Brain microvascular endothelial cell (primary cell): ENCODE measurements around the gene EMC6.

ENCODE experiments used
- DNase-seq: peaks from one replicate; pipeline ENCODE4 v3.0.0-alpha.2; 2020
- H3K27ac ChIP-seq: fragments of 250-450 bp; sonication (Bioruptor Pico); 2 replicates; pipeline ENCODE4 v1.5.1; 2020; ENCODE audit warnings: mild to moderate bottlenecking, moderate library complexity
- H3K27me3 ChIP-seq: fragments of 250-450 bp; sonication (Bioruptor Pico); replicated peaks from 2 replicates; pipeline ENCODE4 v1.5.1; 2020; ENCODE audit warnings: mild to moderate bottlenecking
- H3K36me3 ChIP-seq: fragments of 250-450 bp; sonication (Bioruptor Pico); replicated peaks from 2 replicates; pipeline ENCODE4 v1.5.1; 2020; ENCODE audit warnings: mild to moderate bottlenecking
- H3K4me3 ChIP-seq: 2 replicates; pipeline ENCODE4 v1.5.1; 2011; ENCODE audit warnings: low read depth, mild to moderate bottlenecking, control low read depth, low read length, moderate library complexity
- in situ Hi-C: cut with HindIII; loops from 2 replicates; pipeline ENCODE4 v1.10.0; 2017; ENCODE audit warnings: low sequenced_read_pairs, low pct_ligation_motif_present
- TF ChIP-seq, protein P1 (sequence below): IDR thresholded peaks from 2 replicates; pipeline ENCODE4 v1.5.1; 2011; ENCODE audit warnings: low read depth, mild to moderate bottlenecking, moderate library complexity, low read length, control low read depth, inconsistent platforms; ENCODE audit errors: missing control alignments

Gene EMC6

DNA sequence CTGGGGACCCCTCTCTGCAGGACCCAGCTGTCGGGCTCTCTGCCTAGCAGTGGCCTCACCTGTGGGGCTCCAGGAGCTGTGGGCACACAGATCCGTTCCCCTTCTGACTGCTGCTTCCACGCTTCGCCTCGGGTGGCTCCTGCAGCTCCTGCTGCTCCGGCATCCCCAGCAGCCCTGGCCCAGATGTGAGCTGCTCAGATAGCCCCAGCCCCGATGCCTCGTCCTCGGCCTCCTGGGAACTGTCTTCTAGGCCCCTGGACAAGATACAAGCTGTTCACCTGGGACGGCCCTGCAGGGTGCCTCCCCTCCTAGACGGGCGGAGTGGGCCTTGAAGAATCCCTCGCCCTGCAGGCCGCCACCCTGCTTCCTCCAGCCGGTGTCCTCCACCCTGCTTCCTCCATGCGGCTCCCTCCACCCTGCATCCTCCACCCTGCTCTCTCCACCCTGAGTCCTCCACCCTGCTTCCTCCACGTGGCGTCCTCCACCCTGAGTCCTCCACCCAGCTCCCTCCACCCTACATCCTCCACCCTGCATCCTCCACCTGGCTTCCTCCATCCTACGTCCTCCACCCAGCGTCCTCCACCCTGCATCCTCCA lies 11.0 kb downstream of the EMC6 start:
- no peaks in the 10 kb centered on the region for H3K27me3 ChIP-seq
- no peaks in the 10 kb centered on the region for H3K36me3 ChIP-seq
- H3K4me3 ChIP-seq: no peak overlapping the region
- no peak for DNase-seq
- H3K27ac ChIP-seq: no peak overlapping the region
- in situ Hi-C loops: no loop called here
- TF ChIP-seq, protein P1, sequence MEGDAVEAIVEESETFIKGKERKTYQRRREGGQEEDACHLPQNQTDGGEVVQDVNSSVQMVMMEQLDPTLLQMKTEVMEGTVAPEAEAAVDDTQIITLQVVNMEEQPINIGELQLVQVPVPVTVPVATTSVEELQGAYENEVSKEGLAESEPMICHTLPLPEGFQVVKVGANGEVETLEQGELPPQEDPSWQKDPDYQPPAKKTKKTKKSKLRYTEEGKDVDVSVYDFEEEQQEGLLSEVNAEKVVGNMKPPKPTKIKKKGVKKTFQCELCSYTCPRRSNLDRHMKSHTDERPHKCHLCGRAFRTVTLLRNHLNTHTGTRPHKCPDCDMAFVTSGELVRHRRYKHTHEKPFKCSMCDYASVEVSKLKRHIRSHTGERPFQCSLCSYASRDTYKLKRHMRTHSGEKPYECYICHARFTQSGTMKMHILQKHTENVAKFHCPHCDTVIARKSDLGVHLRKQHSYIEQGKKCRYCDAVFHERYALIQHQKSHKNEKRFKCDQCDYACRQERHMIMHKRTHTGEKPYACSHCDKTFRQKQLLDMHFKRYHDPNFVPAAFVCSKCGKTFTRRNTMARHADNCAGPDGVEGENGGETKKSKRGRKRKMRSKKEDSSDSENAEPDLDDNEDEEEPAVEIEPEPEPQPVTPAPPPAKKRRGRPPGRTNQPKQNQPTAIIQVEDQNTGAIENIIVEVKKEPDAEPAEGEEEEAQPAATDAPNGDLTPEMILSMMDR: no peak

DNA sequence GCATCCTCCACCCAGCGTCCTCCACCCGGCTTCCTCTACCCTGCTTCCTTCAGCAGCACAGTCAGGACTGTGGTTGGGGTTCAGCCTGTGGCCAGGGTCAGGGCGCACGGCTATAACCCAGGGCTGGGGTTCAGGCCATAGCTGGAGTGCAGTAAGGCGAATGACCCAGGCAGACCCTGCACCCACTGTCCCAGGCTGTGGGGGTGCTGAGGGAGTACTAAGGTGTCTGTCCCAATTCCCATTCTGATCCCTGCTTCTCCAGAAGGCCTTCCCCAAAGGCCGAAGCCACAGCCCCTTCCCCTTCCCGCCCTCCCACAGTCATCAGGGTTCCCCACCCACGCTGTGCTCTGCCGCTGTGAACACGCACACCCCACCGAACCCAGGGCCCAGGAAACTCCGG lies 12.4 kb downstream of the EMC6 start:
- in situ Hi-C loops: no loop called here
- no peaks in the 10 kb centered on the region for H3K27me3 ChIP-seq
- no peak overlapping the region for H3K27ac ChIP-seq
- TF ChIP-seq, protein P1: no peak
- no peaks in the 10 kb centered on the region for H3K36me3 ChIP-seq
- no peak for DNase-seq
- H3K4me3 ChIP-seq: no peak overlapping the region

DNA sequence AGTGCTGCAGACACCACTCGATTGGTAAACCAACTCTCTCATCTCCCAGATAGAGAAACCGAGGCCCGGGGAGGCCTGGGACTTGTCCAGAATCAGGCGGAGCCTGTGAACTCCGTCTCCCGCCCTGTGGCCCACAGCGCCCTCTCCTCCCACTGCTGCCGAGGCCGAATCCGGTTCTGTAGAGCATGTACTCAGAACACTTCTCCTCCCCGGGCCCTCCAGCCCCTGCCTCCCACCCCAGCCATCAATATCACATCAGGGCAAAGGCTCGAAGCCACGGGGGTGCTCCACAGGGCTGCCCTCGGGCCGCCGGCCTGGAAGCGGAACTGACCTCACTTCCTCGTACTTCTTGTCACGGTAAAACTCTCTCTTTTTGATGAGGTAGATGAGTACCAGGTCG lies 13.0 kb downstream of the EMC6 start:
- in situ Hi-C loops: no loop called here
- DNase-seq: no peak
- H3K36me3 ChIP-seq: no peaks in the 10 kb centered on the region
- H3K4me3 ChIP-seq: no peak overlapping the region
- no peak overlapping the region for H3K27ac ChIP-seq
- TF ChIP-seq, protein P1: no peak
- H3K27me3 ChIP-seq: no peaks in the 10 kb centered on the region

DNA sequence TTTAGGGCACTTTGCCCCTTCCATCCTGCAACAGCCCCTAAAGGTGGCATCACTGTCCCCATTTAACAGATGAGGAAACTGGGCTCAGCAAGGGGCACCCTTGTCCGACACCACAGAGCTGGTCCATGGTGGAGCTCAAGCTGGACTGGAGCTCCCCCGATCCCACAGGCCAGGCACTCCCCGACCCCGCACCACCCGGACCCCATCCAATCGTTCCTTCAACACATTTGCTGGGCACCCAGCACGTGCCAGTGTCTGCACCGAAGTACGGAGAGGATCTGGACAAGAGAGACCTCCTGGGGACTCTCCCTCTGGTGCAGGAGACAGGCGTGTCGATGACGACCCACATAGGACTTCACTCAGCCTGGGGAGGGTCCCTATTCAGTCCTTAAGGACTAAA lies 13.4 kb downstream of the EMC6 start:
- in situ Hi-C loops: no loop called here
- Histone ChIP-seq H3K4me3 (no peak overlapping the region), H3K27ac (no peak overlapping the region), H3K27me3 (no peaks in the 10 kb centered on the region), H3K36me3 (no peaks in the 10 kb centered on the region)
- TF ChIP-seq, protein P1: no peak
- DNase-seq: no peak

DNA sequence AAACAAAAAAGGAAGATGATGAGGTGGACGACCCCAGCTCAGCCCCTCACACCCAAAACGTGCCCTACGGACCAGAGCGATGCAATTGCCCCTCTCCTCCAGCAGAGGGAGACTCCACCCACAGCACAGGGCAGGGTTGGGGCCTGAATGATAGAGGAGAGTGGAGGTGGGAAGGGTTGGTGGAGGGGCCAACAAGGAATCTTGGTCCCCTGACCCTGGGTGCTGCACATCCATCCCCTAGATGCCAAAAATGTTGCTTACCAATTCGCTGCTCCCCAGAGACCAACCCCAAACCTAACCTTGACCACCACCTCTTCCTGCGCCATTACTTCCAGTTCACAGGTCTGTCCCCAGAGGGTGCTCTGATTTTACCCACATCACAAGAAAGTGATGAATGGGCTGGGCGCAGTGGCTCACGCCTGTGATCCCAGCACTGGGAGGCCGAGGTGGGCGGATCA lies 14.5 kb downstream of the EMC6 start:
- TF ChIP-seq, protein P1: peak; percentile 97
- H3K27me3 ChIP-seq: no peaks in the 10 kb centered on the region
- H3K36me3 ChIP-seq: no peaks in the 10 kb centered on the region
- in situ Hi-C loops: no loop called here
- DNase-seq: no peak
- no peak overlapping the region for H3K4me3 ChIP-seq
- no peak overlapping the region for H3K27ac ChIP-seq

DNA sequence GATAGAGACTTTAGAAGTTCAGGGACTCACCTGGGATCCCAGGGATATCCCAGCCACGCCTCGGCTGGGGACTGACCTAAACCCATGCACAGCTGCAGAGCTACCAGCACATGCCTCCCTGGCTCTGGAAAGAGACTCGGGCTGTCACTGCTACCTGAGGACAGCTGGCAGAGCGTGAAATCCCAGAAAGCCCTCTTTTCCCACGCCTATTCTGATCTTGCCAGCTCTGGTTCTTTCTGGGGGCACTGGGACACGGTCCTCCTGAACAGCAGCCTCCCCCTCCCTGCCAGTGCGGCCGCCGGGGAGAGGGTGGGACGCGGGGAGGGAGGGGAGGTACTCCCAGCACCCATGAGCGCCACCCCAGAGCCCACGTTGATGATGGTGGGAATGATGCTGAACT lies 16.6 kb downstream of the EMC6 start:
- no peak overlapping the region for H3K27ac ChIP-seq
- H3K36me3 ChIP-seq: no peaks in the 10 kb centered on the region
- no peak overlapping the region for H3K4me3 ChIP-seq
- DNase-seq: no peak
- TF ChIP-seq, protein P1: no peak
- H3K27me3 ChIP-seq: no peaks in the 10 kb centered on the region
- in situ Hi-C loops: no loop called here
